Neural cell (in vitro differentiated cells): ENCODE results near the gene CXXC4. TPM values are rescaled to one million over a fixed set of nuclear protein-coding genes. Genes with fewer than 3 reads are reported as not detected.
A peak's percentile ranks its signal among the peaks of the same experiment; 100 is the strongest.

Experiments
- H2AFZ ChIP-seq: fragments of 200-600, 300-800 bp; sonication (generic), shearing (Covaris generic); 2 replicates; pipeline ENCODE4 v1.6.0; 2014; ENCODE audit warnings: low read depth, mild to moderate bottlenecking, antibody characterized with exemption, low read length, moderate library complexity
- H3F3A ChIP-seq: fragments of 200-600 bp; shearing (Covaris generic); 2 replicates; pipeline ENCODE4 v1.6.1; 2016; ENCODE audit warnings: mild to moderate bottlenecking, moderate library complexity, mixed read lengths, antibody characterized with exemption, low read length; ENCODE audit not compliant: insufficient read depth, poor library complexity, severe bottlenecking
- H3K27ac ChIP-seq: fragments of 200-600, 300-800 bp; sonication (generic), shearing (Covaris generic); 2 replicates; pipeline ENCODE4 v1.5.1; 2014; ENCODE audit warnings: mild to moderate bottlenecking, low read length, moderate library complexity
- H3K27me3 ChIP-seq: fragments of 300-800, 200-600 bp; sonication (generic), shearing (Covaris generic); 2 replicates; pipeline ENCODE4 v1.6.0; 2014; ENCODE audit warnings: mild to moderate bottlenecking, low read depth, low read length, moderate library complexity; ENCODE audit not compliant: insufficient read depth
- H3K36me3 ChIP-seq: fragments of 300-800, 200-600 bp; sonication (generic), shearing (Covaris generic); 2 replicates; pipeline ENCODE4 v1.5.1; 2014; ENCODE audit warnings: mild to moderate bottlenecking, antibody characterized with exemption, low read length, moderate library complexity; ENCODE audit not compliant: insufficient read depth
- H3K4me2 ChIP-seq: fragments of 300-800, 200-600 bp; sonication (generic), shearing (Covaris generic); 2 replicates; pipeline ENCODE4 v1.6.0; 2014; ENCODE audit warnings: mild to moderate bottlenecking, low read length
- H3K4me3 ChIP-seq: fragments of 300-800, 200-600 bp; sonication (generic), shearing (Covaris generic); 2 replicates; pipeline ENCODE4 v1.5.1; 2014; ENCODE audit warnings: mild to moderate bottlenecking, low read length, moderate library complexity
- H3K79me2 ChIP-seq: fragments of 200-600 bp; shearing (Covaris generic); replicated peaks from 2 replicates; pipeline ENCODE4 v1.6.0; 2014; ENCODE audit warnings: mild to moderate bottlenecking, low read length, moderate library complexity; ENCODE audit not compliant: insufficient read depth
- H3K9ac ChIP-seq: fragments of 300-800, 200-600 bp; sonication (generic), shearing (Covaris generic); 2 replicates; pipeline ENCODE4 v1.6.1; 2016; ENCODE audit warnings: mild to moderate bottlenecking, low read length, mixed read lengths
- H3K9me2 ChIP-seq: fragments of 200-600 bp; shearing (Covaris generic); 2 replicates; pipeline ENCODE4 v1.6.1; 2016; ENCODE audit warnings: mild to moderate bottlenecking, low read length, mixed read lengths; ENCODE audit not compliant: insufficient read depth
- H3K9me3 ChIP-seq: fragments of 200-600, 300-800 bp; sonication (generic), shearing (Covaris generic); 2 replicates; pipeline ENCODE4 v1.6.1; 2016; ENCODE audit warnings: mild to moderate bottlenecking, mixed run types, low read length, moderate library complexity, mixed read lengths
- H4K20me1 ChIP-seq: fragments of 200-600 bp; shearing (Covaris generic); 2 replicates; pipeline ENCODE4 v1.6.1; 2016; ENCODE audit warnings: mild to moderate bottlenecking, mixed run types; ENCODE audit not compliant: insufficient read depth
- CTCF ChIP-seq: fragments of 450-650 bp; IDR thresholded peaks from 2 replicates; pipeline ENCODE4 v1.5.1; 2014; ENCODE audit warnings: antibody characterized with exemption, mild to moderate bottlenecking, moderate library complexity; ENCODE audit not compliant: poor library complexity, severe bottlenecking
- EP300 ChIP-seq: fragments of 450-650 bp; conservative IDR thresholded peaks from 2 replicates; pipeline ENCODE4 v1.6.1; 2014; ENCODE audit warnings: antibody characterized with exemption, mild to moderate bottlenecking, moderate library complexity; ENCODE audit not compliant: poor library complexity, severe bottlenecking
- EZH2 ChIP-seq: fragments of 200-600, 300-800 bp; shearing (Covaris generic), sonication (generic); IDR thresholded peaks from 2 replicates; pipeline ENCODE4 v1.6.1; 2014; ENCODE audit warnings: antibody characterized with exemption, low read length, borderline replicate concordance, mild to moderate bottlenecking; ENCODE audit not compliant: insufficient read depth, poor library complexity, severe bottlenecking
- MXI1 ChIP-seq: fragments of 450-650 bp; conservative IDR thresholded peaks from 2 replicates; pipeline ENCODE4 v1.6.1; 2014; ENCODE audit warnings: antibody characterized with exemption, mild to moderate bottlenecking; ENCODE audit not compliant: poor library complexity, severe bottlenecking
- POLR2AphosphoS5 ChIP-seq: IDR thresholded peaks from 2 replicates; pipeline ENCODE4 v1.6.1; 2012
- RAD21 ChIP-seq: fragments of 450-650 bp; conservative IDR thresholded peaks from 2 replicates; pipeline ENCODE4 v1.6.1; 2014; ENCODE audit warnings: antibody characterized with exemption, mild to moderate bottlenecking, moderate library complexity
- REST ChIP-seq: IDR thresholded peaks from 2 replicates; pipeline ENCODE4 v1.6.1; 2012; ENCODE audit warnings: borderline replicate concordance
- SMC3 ChIP-seq: fragments of 450-650 bp; conservative IDR thresholded peaks from 2 replicates; pipeline ENCODE4 v1.6.1; 2014; ENCODE audit warnings: antibody characterized with exemption, mild to moderate bottlenecking, moderate library complexity; ENCODE audit not compliant: poor library complexity
- TAF1 ChIP-seq: IDR thresholded peaks from 2 replicates; pipeline ENCODE4 v1.6.1; 2012; ENCODE audit warnings: low read depth
- polyA plus RNA-seq: library from polyadenylated mRNA; depleted of rRNA; stranded (reverse); fragments of >200 nt; gene quantifications from 2 replicates; pipeline ENCODE4 v1.2.3, GENCODE V29; 2014

Gene CXXC4
- polyA plus RNA-seq, 1 donor from 2014 or later: 127 TPM

GRCh38 chr4:104489731-104490095 is 5.0 kb downstream of the CXXC4 start:
- peaks cover 88% of the 10 kb centered on the region for H3K79me2 ChIP-seq
- TF ChIP-seq POLR2AphosphoS5 (no peak), EZH2 (no peak), EP300 (no peak), CTCF (no peak), SMC3 (no peak), RAD21 (no peak), MXI1 (no peak), REST (no peak), TAF1 (no peak)
- no peak overlapping the region for H2AFZ ChIP-seq
- H3K9me3 ChIP-seq: no peaks in the 10 kb centered on the region
- H3K27me3 ChIP-seq: no peaks in the 10 kb centered on the region
- H3K9ac ChIP-seq: peak overlapping the region; percentile 93
- no peaks in the 10 kb centered on the region for H4K20me1 ChIP-seq
- H3K36me3 ChIP-seq: no peaks in the 10 kb centered on the region
- H3K9me2 ChIP-seq: no peaks in the 10 kb centered on the region
- H3K27ac ChIP-seq: peak overlapping the region; percentile 96
- peak overlapping the region; percentile 99 for H3K4me2 ChIP-seq
- peak overlapping the region; percentile 79 for H3K4me3 ChIP-seq
- H3F3A ChIP-seq: peaks cover 28% of the 10 kb centered on the region

- Histone ChIP-seq H3K4me3 (peak overlapping the region; percentile 79), H2AFZ (no peak overlapping the region), H3K36me3 (no peaks in the 10 kb centered on the region), H3F3A (peaks cover 19% of the 10 kb centered on the region), H3K79me2 (peaks cover 89% of the 10 kb centered on the region), H3K4me2 (peak overlapping the region; percentile 99), H3K27me3 (no peaks in the 10 kb centered on the region), H3K9me2 (no peaks in the 10 kb centered on the region), H3K9ac (peak overlapping the region; percentile 93), H4K20me1 (peaks cover 3% of the 10 kb centered on the region), H3K9me3 (no peaks in the 10 kb centered on the region), H3K27ac (peak overlapping the region; percentile 96)
- TF ChIP-seq EZH2: no peak
- TF ChIP-seq POLR2AphosphoS5: peak; percentile 59
- TF ChIP-seq TAF1: no peak
- no peak for TF ChIP-seq RAD21
- no peak for TF ChIP-seq EP300
- peak; percentile 74 for TF ChIP-seq MXI1
- TF ChIP-seq CTCF: no peak
- peak; percentile 46 for TF ChIP-seq SMC3
- TF ChIP-seq REST: no peak
These were observed 6.5 kb downstream of the CXXC4 start for GRCh38 chr4:104488151-104488550.
